IMR-90 (cell line): ENCODE data around the gene ATP1A1. TPM values are rescaled to one million over a fixed set of nuclear protein-coding genes. Genes with fewer than 3 reads are reported as not detected.
A peak's percentile ranks its signal among the peaks of the same experiment; 100 is the strongest.

Experiments
- ATAC-seq: fragments of 200-7000 bp; cut with Tn5 transposase; 2 replicates; pipeline ENCODE4 v1.9.1; 2020; ENCODE audit warnings: low read depth, mild to moderate bottlenecking, moderate library complexity
- BruUV-seq: library from RNA; stranded (reverse); fragments of 400-500 nt; replicated peaks from 2 replicates; lab custom pipeline; 2021; lab: Mats Ljungman, UMichigan
- CTCF ChIA-PET: fragments of 300-600 bp; formaldehyde crosslinking; extraction: SDS; loops from one replicate; lab custom pipeline; 2021; ENCODE audit warnings: antibody characterized with exemption; lab: Yijun Ruan, JAX
- POLR2A ChIA-PET: fragments of 300-600 bp; sonication (Branson Sonifier 250); formaldehyde crosslinking; loops from one replicate; lab custom pipeline; 2022; ENCODE audit warnings: antibody characterized with exemption; ENCODE audit not compliant: unreplicated experiment; lab: Charles Lee
- DNase-seq: peaks from one replicate; pipeline ENCODE4 v3.0.0; 2013
- H2AFZ ChIP-seq: replicated peaks from 2 replicates; pipeline ENCODE3; 2013; ENCODE audit warnings: low read length, mild to moderate bottlenecking; ENCODE audit not compliant: poor library complexity
- H2AK5ac ChIP-seq: 2 replicates; pipeline ENCODE4 v1.6.1; 2013; ENCODE audit warnings: low read depth, low read length, inconsistent platforms
- H2AK9ac ChIP-seq: replicated peaks from 2 replicates; pipeline ENCODE3; 2013; ENCODE audit warnings: mild to moderate bottlenecking, low read depth, low read length, moderate library complexity; ENCODE audit not compliant: poor library complexity
- H2BK120ac ChIP-seq: 2 replicates; pipeline ENCODE4 v1.6.1; 2013; ENCODE audit warnings: low read depth, low read length, inconsistent platforms
- H2BK15ac ChIP-seq: 3 replicates; pipeline ENCODE4 v1.6.1; 2013; ENCODE audit warnings: low read depth, low read length, inconsistent platforms
- H2BK20ac ChIP-seq: 2 replicates; pipeline ENCODE4 v1.6.1; 2013; ENCODE audit warnings: low read depth, mild to moderate bottlenecking, inconsistent platforms, low read length, moderate library complexity
- H2BK5ac ChIP-seq: 2 replicates; pipeline ENCODE4 v1.6.1; 2013; ENCODE audit warnings: mild to moderate bottlenecking, low read depth, low read length, inconsistent platforms; ENCODE audit not compliant: poor library complexity, severe bottlenecking
- H3K14ac ChIP-seq: replicated peaks from 2 replicates; pipeline ENCODE4 v1.6.1; 2013; ENCODE audit warnings: low read depth, low read length, inconsistent platforms
- H3K18ac ChIP-seq: 2 replicates; pipeline ENCODE4 v1.6.1; 2013; ENCODE audit warnings: low read depth, low read length, control low read depth
- H3K23ac ChIP-seq: 2 replicates; pipeline ENCODE4 v1.6.1; 2013; ENCODE audit warnings: low read depth, low read length, inconsistent platforms
- H3K27ac ChIP-seq: 2 replicates; pipeline ENCODE4 v1.5.1; 2013; ENCODE audit warnings: mild to moderate bottlenecking, control low read depth, low read length; ENCODE audit not compliant: insufficient read depth
- H3K27me3 ChIP-seq: 2 replicates; pipeline ENCODE4 v1.6.1; 2013; ENCODE audit warnings: low read length; ENCODE audit not compliant: control insufficient read depth, insufficient read depth
- H3K36me3 ChIP-seq: 2 replicates; pipeline ENCODE4 v1.6.1; 2013; ENCODE audit warnings: low read length, mixed read lengths; ENCODE audit not compliant: control insufficient read depth, insufficient read depth
- H3K4ac ChIP-seq: 2 replicates; pipeline ENCODE4 v1.6.1; 2013; ENCODE audit warnings: low read depth, low read length, inconsistent platforms
- H3K4me1 ChIP-seq: 2 replicates; pipeline ENCODE4 v1.6.1; 2013; ENCODE audit warnings: low read length, mixed read lengths; ENCODE audit not compliant: control insufficient read depth, insufficient read depth
- H3K4me2 ChIP-seq: 2 replicates; pipeline ENCODE4 v1.6.1; 2013; ENCODE audit warnings: low read depth, mild to moderate bottlenecking, control low read depth, low read length, moderate library complexity
- H3K4me3 ChIP-seq: 2 replicates; pipeline ENCODE4 v1.5.1; 2013; ENCODE audit warnings: low read depth, mild to moderate bottlenecking, control low read depth, low read length, moderate library complexity; ENCODE audit not compliant: insufficient read depth
- H3K56ac ChIP-seq: 2 replicates; pipeline ENCODE4 v1.6.1; 2013; ENCODE audit warnings: low read length, inconsistent platforms; ENCODE audit not compliant: insufficient read depth; ENCODE audit errors: extremely low read depth
- H3K79me1 ChIP-seq, 2 experiments: 2 replicates each; pipeline ENCODE4 v1.6.1; 2013; ENCODE audit warnings: low read length in 2 of 2, inconsistent platforms in 1 of 2, low read depth in 1 of 2
- H3K9ac ChIP-seq: 2 replicates; pipeline ENCODE4 v1.6.1; 2013; ENCODE audit warnings: low read depth, low read length, control low read depth
- H3K9me1 ChIP-seq: 2 replicates; pipeline ENCODE4 v1.6.1; 2013; ENCODE audit warnings: low read length, inconsistent platforms; ENCODE audit not compliant: insufficient read depth
- H3K9me3 ChIP-seq: 2 replicates; pipeline ENCODE4 v1.6.1; 2013; ENCODE audit warnings: low read length; ENCODE audit not compliant: control insufficient read depth, insufficient read depth
- H4K20me1 ChIP-seq: 2 replicates; pipeline ENCODE4 v1.6.1; 2013; ENCODE audit warnings: low read length, inconsistent platforms; ENCODE audit not compliant: insufficient read depth
- H4K5ac ChIP-seq: 2 replicates; pipeline ENCODE4 v1.6.1; 2013; ENCODE audit warnings: mild to moderate bottlenecking, low read depth, low read length, control low read depth
- H4K8ac ChIP-seq, 2 experiments: 2 replicates each; pipeline ENCODE4 v1.6.1; 2013; ENCODE audit warnings: low read depth in 2 of 2, low read length in 2 of 2, control low read depth in 1 of 2, inconsistent platforms in 1 of 2
- H4K91ac ChIP-seq: 2 replicates; pipeline ENCODE4 v1.6.1; 2013; ENCODE audit warnings: low read depth, low read length, inconsistent platforms; ENCODE audit not compliant: insufficient read depth
- BHLHE40 ChIP-seq: fragments of 150-350 bp; IDR thresholded peaks from 2 replicates; pipeline ENCODE4 v1.6.1; 2016; ENCODE audit warnings: mild to moderate bottlenecking, low read depth, low read length
- FOS ChIP-seq: fragments of 150-350 bp; IDR thresholded peaks from 2 replicates; pipeline ENCODE4 v1.6.1; 2016; ENCODE audit warnings: low read depth, low read length
- MAFK ChIP-seq: IDR thresholded peaks from 2 replicates; pipeline ENCODE4 v1.6.1; 2012; ENCODE audit warnings: low read depth, low read length, improper control_type of control experiment
- POLR2A ChIP-seq: IDR thresholded peaks from 2 replicates; pipeline ENCODE4 v1.6.1; 2012; ENCODE audit warnings: mild to moderate bottlenecking, low read depth, low read length
- WGBS, 2 experiments: methylation state at CpG; one replicate each; pipeline versions ENCODE4 v1.1.5 to v1.1.7; 2013; ENCODE audit warnings: missing lambda C conversion rate in 2 of 2; ENCODE audit not compliant: insufficient read length in 1 of 2; ENCODE audit errors: extremely low coverage in 2 of 2; 5-methylcytosine and 5-hydroxymethylcytosine counted together
- dilution Hi-C: fragments of 300-500 bp; cut with HindIII; formaldehyde crosslinking; loops from one replicate; pipeline ENCODE4 v1.14.3; 2018; ENCODE audit warnings: low sequenced_read_pairs; ENCODE audit not compliant: unreplicated experiment
- in situ Hi-C: fragments of 300-500 bp; cut with MboI; formaldehyde crosslinking; loops from 3 replicates; pipeline ENCODE4 v1.14.3; 2019; ENCODE audit warnings: low sequenced_read_pairs, inconsistent platforms, mixed read lengths
- intact Hi-C: fragments of 100-400 bp; cut with micrococcal nuclease; formaldehyde crosslinking; loops from 2 replicates; pipeline ENCODE4 v1.10.0; 2022
- polyA plus RNA-seq, 3 experiments: library from polyadenylated mRNA; depleted of rRNA; stranded (reverse); fragments of >200 nt; gene quantifications; 2 replicates each; pipeline ENCODE4 v1.2.3, GENCODE V29; 2012; ENCODE audit warnings: low replicate concordance in 1 of 3
- total RNA-seq: library from RNA; depleted of rRNA; stranded (reverse); fragments of >200 nt; gene quantifications from 2 replicates; pipeline ENCODE4 v1.2.3, GENCODE V29; 2012

The ATP1A1 gene
- total and polyA plus RNA-seq, 2 of the 4 experiments (the other 2 are of a cell fraction) = 116 to 125 TPM

DNA sequence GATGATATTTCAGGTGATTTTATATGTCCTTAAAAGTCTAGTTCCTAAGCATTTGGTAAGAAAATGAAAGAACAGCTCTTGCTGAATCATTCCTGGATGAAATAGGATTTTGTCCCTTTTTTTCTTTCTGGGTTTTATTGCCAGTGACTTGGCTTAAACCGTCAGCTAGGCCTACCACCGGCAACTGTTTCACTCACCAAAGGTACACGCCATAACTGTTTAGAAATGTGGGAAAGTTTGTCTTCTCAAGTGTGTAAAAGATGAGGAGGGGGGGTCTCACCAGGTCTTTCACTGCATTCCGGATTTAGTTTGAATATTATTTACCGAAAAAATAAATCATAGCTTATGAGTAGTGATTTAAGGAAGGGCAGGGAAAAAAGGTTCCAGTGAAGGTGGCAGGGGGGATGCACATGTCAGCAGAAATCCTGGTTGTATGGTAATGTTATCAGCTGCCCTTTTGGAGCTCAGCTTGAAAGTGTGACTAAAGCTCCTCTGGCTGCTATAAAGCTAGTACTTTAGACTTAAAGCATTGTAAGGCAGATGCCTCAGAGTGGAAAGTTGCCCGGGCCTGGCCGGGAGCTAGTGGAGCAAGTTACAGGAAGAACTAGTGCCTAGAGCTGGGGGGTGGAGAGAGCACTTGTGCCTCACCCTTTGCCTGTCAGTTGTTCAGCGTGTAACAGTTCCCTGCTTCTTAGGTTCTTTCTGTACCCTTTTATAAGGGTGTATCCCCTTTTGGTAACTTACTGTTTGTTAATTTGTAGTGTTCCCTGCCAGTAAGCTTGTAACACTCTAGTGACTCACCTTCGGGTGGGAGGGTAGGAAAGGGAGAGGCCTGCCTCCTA lies 3.1 kb downstream of the ATP1A1 start:
- dilution Hi-C loops = no loop called here
- peaks cover 27% of the 10 kb centered on the region for H3K4me1 ChIP-seq

More for the DNA sequence above, 3.1 kb downstream of the ATP1A1 start:
- in situ Hi-C loops = no loop called here
- H3K36me3 ChIP-seq = no peaks in the 10 kb centered on the region
- H4K5ac ChIP-seq = peak overlapping the region; percentile 59
- peak overlapping the region; percentile 43; the same call in 1 of the 2 replicates for H3K14ac ChIP-seq
- 80% methylated on average over 1 of the region's 9 CpGs; no CpG with 5 or more reads in 1 of the 2 experiments for WGBS, 2 experiments
- H3K9me1 ChIP-seq = peaks cover 9% of the 10 kb centered on the region; the same call in 1 of the 2 replicates
- H3K23ac ChIP-seq = peak overlapping the region; percentile 15; the same call in 1 of the 2 replicates
- H3K4me2 ChIP-seq = peak overlapping the region; percentile 84
- no peaks in the 10 kb centered on the region for H3K27me3 ChIP-seq
- peak overlapping the region; percentile 18; the same call in 1 of the 3 replicates for H2BK15ac ChIP-seq
- H2AFZ ChIP-seq = no peak overlapping the region
- no peak overlapping the region for H2BK20ac ChIP-seq
- no peak overlapping the region for H4K91ac ChIP-seq
- H3K27ac ChIP-seq = peak overlapping the region; percentile 63; the same call in 1 of the 2 replicates
- intact Hi-C loops = loop anchor here (5.0 kb wide), 2 partner anchors 111 to 1296 kb away; no protein-coding TSS in a partner anchor
- no peak overlapping the region for H3K56ac ChIP-seq
- peaks cover 10 to 64% of the 10 kb centered on the region in 2 experiments for H3K79me1 ChIP-seq
- H2AK9ac ChIP-seq = no peak overlapping the region
- no peaks in the 10 kb centered on the region for H3K9me3 ChIP-seq
- H4K8ac ChIP-seq = peak overlapping the region in 1 of 2 experiments; percentile 2; a peak in 1 of 4 replicates
- peak overlapping the region; percentile 55; the same call in 1 of the 2 replicates for H3K9ac ChIP-seq
- TF ChIP-seq FOS (0 out of 2 replicates have a peak, but pooled peaks have one; percentile 21), MAFK (peak; percentile 59), BHLHE40 (no peak; the same call in 1 of the 2 replicates), POLR2A (no peak)
- peak overlapping the region; percentile 50; the same call in 1 of the 2 replicates for H2AK5ac ChIP-seq
- DNase-seq (peak; percentile 68), ATAC-seq (no peak)
- H2BK5ac ChIP-seq = peak overlapping the region; percentile 34
- ChIA-PET POLR2A (no interaction called here), CTCF (interaction anchor here (0.6 to 0.9 kb wide), 2 partner anchors 23 to 123 kb away, joined by 3 to 5 read pairs; no protein-coding TSS in a partner anchor)
- H2BK120ac ChIP-seq = 0 out of 2 replicates have a peak overlapping the region, but pooled peaks have one; percentile 1
- H3K4ac ChIP-seq = peak overlapping the region; percentile 60; the same call in 1 of the 2 replicates
- peaks cover 56% of the 10 kb centered on the region for H4K20me1 ChIP-seq
- H3K18ac ChIP-seq = 0 out of 2 replicates have a peak overlapping the region, but pooled peaks have one; percentile 50
- no TSS peak for BruUV-seq
- H3K4me3 ChIP-seq = no peak overlapping the region
